GM12878 (cell line): ENCODE results near the gene ABHD2. TPM values are rescaled to one million over a fixed set of nuclear protein-coding genes. Genes with fewer than 3 reads are reported as not detected.

Experiments used
- ATAC-seq: fragments of 200-7000 bp; cut with Tn5 transposase; 3 replicates; pipeline ENCODE4 v1.9.1; 2020; ENCODE audit warnings: mild to moderate bottlenecking, moderate library complexity
- BruUV-seq: library from RNA; stranded (reverse); fragments of 400-500 nt; replicated peaks from 2 replicates; lab custom pipeline; 2021; lab: Mats Ljungman, UMichigan
- CTCF ChIA-PET: fragments of 300-600 bp; sonication (Branson Sonifier 250); formaldehyde crosslinking; extraction: SDS; loops from one replicate; lab custom pipeline; 2021; ENCODE audit warnings: inconsistent platforms; lab: Yijun Ruan, JAX
- POLR2A ChIA-PET: fragments of 350-600 bp; formaldehyde crosslinking; extraction: SDS; loops from one replicate; lab custom pipeline; 2021; ENCODE audit warnings: inconsistent platforms; lab: Charles Lee
- RAD21 ChIA-PET: fragments of 300-600 bp; sonication (Branson Sonifier 250); formaldehyde crosslinking; loops from one replicate; lab custom pipeline; 2023; ENCODE audit warnings: antibody characterized with exemption; ENCODE audit not compliant: unreplicated experiment; lab: Charles Lee
- SMC1A ChIA-PET: fragments of 300-600 bp; sonication (Branson Sonifier 250); formaldehyde crosslinking; loops from one replicate; lab custom pipeline; 2023; ENCODE audit not compliant: unreplicated experiment, uncharacterized antibody; lab: Charles Lee
- DNase-seq: peaks from one replicate; pipeline ENCODE4 v3.0.0-alpha.2; 2011; ENCODE audit warnings: low read depth, low spot score
- FAIRE-seq: peaks from 3 replicates; lab custom pipeline; 2011; peaks lifted over from hg19 to GRCh38; lab: Jason Lieb, UNC
- H2AFZ ChIP-seq: 2 replicates; pipeline ENCODE4 v1.6.0; 2011; ENCODE audit warnings: low read depth, low read length, control low read depth; ENCODE audit not compliant: control insufficient read depth
- H3K27ac ChIP-seq: 2 replicates; pipeline ENCODE4 v1.5.1; 2011; ENCODE audit warnings: control low read depth; ENCODE audit not compliant: control insufficient read depth, insufficient read depth
- H3K27me3 ChIP-seq, 2 experiments: replicated peaks in 1 of 2; 2 replicates each; pipeline versions ENCODE4 v1.6.0 to v1.6.1; 2011; ENCODE audit warnings: low read length in 1 of 2; ENCODE audit not compliant: control insufficient read depth in 2 of 2, insufficient read depth in 2 of 2
- H3K36me3 ChIP-seq, 2 experiments: 2 replicates each; pipeline ENCODE4 v1.5.1; 2011; ENCODE audit warnings: low read length in 1 of 2; ENCODE audit not compliant: control insufficient read depth in 2 of 2, insufficient read depth in 2 of 2
- H3K4me1 ChIP-seq: 2 replicates; pipeline ENCODE4 v1.6.1; 2011; ENCODE audit warnings: mild to moderate bottlenecking, low read length, moderate library complexity, mixed read lengths; ENCODE audit not compliant: control insufficient read depth, insufficient read depth
- H3K4me2 ChIP-seq: 2 replicates; pipeline ENCODE4 v1.6.0; 2011; ENCODE audit warnings: control low read depth; ENCODE audit not compliant: control insufficient read depth, insufficient read depth
- H3K4me3 ChIP-seq: fragments of 200-600 bp; sonication (generic); 2 replicates; pipeline ENCODE4 v1.5.1; 2016
- H3K79me2 ChIP-seq: 2 replicates; pipeline ENCODE4 v1.6.0; 2011; ENCODE audit warnings: low read length; ENCODE audit not compliant: control insufficient read depth, insufficient read depth
- H3K9ac ChIP-seq: 2 replicates; pipeline ENCODE4 v1.8.0; 2011; ENCODE audit warnings: low read length, control low read depth, mixed read lengths; ENCODE audit not compliant: control insufficient read depth, insufficient read depth
- H3K9me3 ChIP-seq: replicated peaks from 3 replicates; pipeline ENCODE4 v1.5.1; 2011; ENCODE audit warnings: mild to moderate bottlenecking, low read length; ENCODE audit not compliant: control insufficient read depth, insufficient read depth
- H4K20me1 ChIP-seq: 2 replicates; pipeline ENCODE4 v1.6.0; 2011; ENCODE audit not compliant: control insufficient read depth, insufficient read depth
- BCLAF1 ChIP-seq: fragments of 450-650 bp; IDR thresholded peaks from 2 replicates; pipeline ENCODE4 v1.6.1; 2017; ENCODE audit warnings: antibody characterized with exemption, mild to moderate bottlenecking, moderate library complexity
- CHD4 ChIP-seq: fragments of 200-600 bp; sonication (generic); IDR thresholded peaks from 2 replicates; pipeline ENCODE4 v1.6.1; 2016; ENCODE audit warnings: mild to moderate bottlenecking
- DPF2 ChIP-seq: fragments of 450-650 bp; IDR thresholded peaks from 2 replicates; pipeline ENCODE4 v1.6.1; 2017; ENCODE audit warnings: mild to moderate bottlenecking
- ELK1 ChIP-seq: IDR thresholded peaks from 2 replicates; pipeline ENCODE4 v1.6.1; 2012; ENCODE audit warnings: low read depth, low read length, improper control_type of control experiment
- FOXM1 ChIP-seq: IDR thresholded peaks from 2 replicates; pipeline ENCODE4 v1.6.1; 2012; ENCODE audit warnings: low read depth, mild to moderate bottlenecking, inconsistent platforms, low read length, moderate library complexity
- MTA3 ChIP-seq: IDR thresholded peaks from 2 replicates; pipeline ENCODE4 v1.6.1; 2012; ENCODE audit warnings: low read length, inconsistent platforms, borderline replicate concordance
- POLR2AphosphoS2 ChIP-seq: IDR thresholded peaks from 2 replicates; pipeline ENCODE4 v1.6.1; 2011; ENCODE audit warnings: low read depth, mild to moderate bottlenecking, low read length, improper control_type of control experiment, moderate library complexity
- RELB ChIP-seq: fragments of 450-650 bp; IDR thresholded peaks from 2 replicates; pipeline ENCODE4 v1.6.1; 2017; ENCODE audit warnings: low read depth, mild to moderate bottlenecking, moderate library complexity
- STAT3 ChIP-seq: IDR thresholded peaks from 2 replicates; pipeline ENCODE4 v1.6.1; 2011; ENCODE audit warnings: low read depth, low read length, improper control_type of control experiment
- USF1 ChIP-seq: IDR thresholded peaks from 2 replicates; pipeline ENCODE4 v1.6.1; 2011; ENCODE audit warnings: borderline replicate concordance, low read depth, mild to moderate bottlenecking, moderate library complexity, mixed read lengths, low read length; ENCODE audit not compliant: insufficient read depth; ENCODE audit errors: extremely low read length
- WGBS: methylation state at CpG from one replicate; pipeline ENCODE4 v1.1.6; 2016; ENCODE audit warnings: low lambda C conversion rate; ENCODE audit not compliant: insufficient replicate concordance, insufficient coverage; ENCODE audit errors: missing lambda C conversion rate; 5-methylcytosine and 5-hydroxymethylcytosine counted together
- in situ Hi-C: fragments of 300-500 bp; cut with MboI; formaldehyde crosslinking; loops from 9 replicates; pipeline ENCODE4 v1.14.3; 2018; ENCODE audit warnings: mixed read lengths
- intact Hi-C: fragments of 100-400 bp; cut with micrococcal nuclease; formaldehyde crosslinking; loops from one replicate; pipeline ENCODE4 v1.14.2; 2022; ENCODE audit not compliant: unreplicated experiment
- polyA plus RNA-seq, 11 experiments: library from polyadenylated mRNA; depleted of rRNA in 4 of 11; unstranded in 6 of 11; stranded (reverse) in 5 of 11; fragments of >200 nt; fragmentation: Nextera tagmentation in 4 of 11; fragmentation: Illumina TruSeq in 1 of 11; extraction: Ambion mirVana in 4 of 11; extraction: Trizol in 1 of 11; gene quantifications; 1 replicate in 1 of 11; 2 replicates in 10 of 11; pipeline versions ENCODE4 v1.2.1 to v1.2.3, GENCODE V29; 2011 to 2016; ENCODE audit warnings: inconsistent platforms in 2 of 11, missing spikeins in 2 of 11, low read depth in 1 of 11
- total RNA-seq, 4 experiments: library from RNA; depleted of rRNA in 3 of 4; stranded (reverse); fragments of >200 nt in 3 of 4; fragmentation: Illumina TruSeq in 1 of 4; extraction: Trizol in 1 of 4; gene quantifications; 2 replicates each; pipeline versions ENCODE4 v1.2.1 to v1.2.3, GENCODE V29; 2013 to 2021

The ABHD2 gene
- total and polyA plus RNA-seq, 10 of the 15 experiments (the other 5 are each of a cell fraction or from before 2014, with no cell fraction given) = 1.2 to 33.6 (median 20.4) TPM

- TF ChIP-seq BCLAF1 (no peak), MTA3 (no peak), USF1 (no peak)
- TF ChIP-seq, all 136 proteins: peak for 0
These were observed 50.9 kb downstream of the ABHD2 start (continued) for GRCh38 chr15:89138999-89139612.

GRCh38 chr15:89139613-89140499 lies 51.6 kb downstream of the ABHD2 start:
- WGBS = 87% methylated on average over 8 of the region's 8 CpGs
- TF ChIP-seq RELB (no peak), POLR2AphosphoS2 (no peak), FOXM1 (no peak), DPF2 (no peak), ELK1 (no peak), CHD4 (no peak), STAT3 (no peak)

More at GRCh38 chr15:89139613-89140499, 51.6 kb downstream of the ABHD2 start:
- DNase-seq = no peak
- ChIA-PET RAD21 (no interaction called here), SMC1A (interaction anchor here (1.3 kb wide), 1 partner anchor 27 kb away, joined by 3 read pairs; no protein-coding TSS in a partner anchor), POLR2A (no interaction called here), CTCF (interaction anchor here (1.0 to 1.9 kb wide), 4 partner anchors 9 to 235 kb away, joined by 3 to 5 read pairs (median 4); no protein-coding TSS in a partner anchor)
- H3K4me2 ChIP-seq = no peak overlapping the region
- BruUV-seq = no TSS peak
- H4K20me1 ChIP-seq = no peaks in the 10 kb centered on the region; the same call in 1 of the 2 replicates
- FAIRE-seq = no peak
- in situ Hi-C loops = no loop called here
- H3K9me3 ChIP-seq = no peaks in the 10 kb centered on the region
- H3K4me1 ChIP-seq = no peaks in the 10 kb centered on the region
- H3K9ac ChIP-seq = no peak overlapping the region
- H3K4me3 ChIP-seq = no peak overlapping the region
- H2AFZ ChIP-seq = no peak overlapping the region
- H3K79me2 ChIP-seq = no peaks in the 10 kb centered on the region
- peaks cover 3 to 9% of the 10 kb centered on the region in 2 experiments; a peak in 3 of 4 replicates for H3K36me3 ChIP-seq
- H3K27me3 ChIP-seq = no peaks in the 10 kb centered on the region
- no peak for ATAC-seq
- no peak overlapping the region for H3K27ac ChIP-seq
- intact Hi-C loops = no loop called here
